Measurements from ENCODE around the gene NUDT6.

GRCh38 chr4:122914292-122914904 is 8.0 kb downstream of the NUDT6 start:
- TF ChIP-seq CTCF (IDR thresholded peaks at IDR 0.05) (peak; percentile 21 to 63 (median 43)), POLR2A (IDR thresholded peaks at IDR 0.05) (no peak)

All from gastroesophageal sphincter (tissue), 3 donors.